Psoas muscle (tissue), 8 donors: ENCODE results near the gene ALDH1L2. TPM values are rescaled to one million over a fixed set of nuclear protein-coding genes. Genes with fewer than 3 reads are reported as not detected.
A peak's percentile ranks its signal among the peaks of the same experiment; 100 is the strongest.

ENCODE experiments used
- ATAC-seq, 4 donors: fragments of 200-7000 bp; cut with Tn5 transposase; one replicate each; pipeline ENCODE4 v1.9.1; 2020; ENCODE audit warnings: moderate library complexity in 3 of 4, mild to moderate bottlenecking in 2 of 4
- DNase-seq, 2 donors: peaks; one replicate each; pipeline ENCODE4 v3.0.0-alpha.2; 2020
- H3K27ac ChIP-seq: fragments of 200-600 bp; one replicate; pipeline ENCODE4 v1.8.0; 2022
- H3K27me3 ChIP-seq, 3 donors: fragments of 200-600 bp in 1 of 3; one replicate each; pipeline versions ENCODE4 v1.6.1 to v1.8.0; 2013 to 2022; ENCODE audit warnings: low read length in 2 of 3, mild to moderate bottlenecking in 2 of 3, moderate library complexity in 1 of 3; ENCODE audit not compliant: insufficient read depth in 3 of 3
- H3K36me3 ChIP-seq, 2 donors: fragments of 200-600 bp in 1 of 2; one replicate each; pipeline versions ENCODE4 v1.6.1 to v1.8.0; 2013 to 2022; ENCODE audit warnings: low read depth in 1 of 2, mild to moderate bottlenecking in 1 of 2, moderate library complexity in 1 of 2; ENCODE audit not compliant: insufficient read depth in 1 of 2
- H3K4me1 ChIP-seq: fragments of 200-600 bp; one replicate; pipeline ENCODE4 v1.8.0; 2022
- H3K4me3 ChIP-seq: fragments of 200-600 bp; one replicate; pipeline ENCODE4 v1.8.0; 2022; ENCODE audit warnings: mild to moderate bottlenecking
- H3K9me3 ChIP-seq: fragments of 200-600 bp; one replicate; pipeline ENCODE4 v1.8.0; 2022
- WGBS, 3 donors: extraction: QIAGEN DNeasy Blood & Tissue Kit; methylation state at CpG; one replicate each; pipeline versions ENCODE4 v1.1.6 to v1.1.7; 2013; 5-methylcytosine and 5-hydroxymethylcytosine counted together
- intact Hi-C, 2 donors: fragments of 100-400 bp; cut with DNase I; formaldehyde crosslinking; loops; one replicate each; pipeline versions ENCODE4 v1.11.0 to v1.14.2; 2022
- long read RNA-seq, 2 donors: library from polyadenylated mRNA; unstranded; transcript quantifications; one replicate each; pipeline ENCODE4 v2.0.0, GENCODE V29; 2021
- polyA plus RNA-seq, 3 donors: library from polyadenylated mRNA; stranded (reverse); fragments of 200-250 nt; gene quantifications; one replicate each; pipeline ENCODE4 v1.2.3, GENCODE V29; 2013
- total RNA-seq, 4 donors: library from RNA; stranded (reverse); fragmentation: NEBNext Ultra II Directional in 2 of 4; extraction: Animal tissue kit (Norgen Biotek cat#: 25700) in 2 of 4; gene quantifications; one replicate each; pipeline versions ENCODE4 v1.2.1 to v1.2.4, GENCODE V29; 2021 to 2023
- TF ChIP-seq, protein P1 (sequence below): fragments of 200-600 bp; IDR thresholded peaks from one replicate; pipeline ENCODE4 v1.8.0; 2022; ENCODE audit warnings: antibody characterized with exemption
- donor health status: healthy with polysubstance abuse.
- donor health status: DM: no; HTN: no; CAD: no; lungs with moderate emphysema.
- donor health status: Bipolar disorder and iron deficiency.
- donor health status: healthy.
- donor health status: DM: yes; HTN: yes; CAD: no.
- donor health status: DM: no; HTN: no; CAD: no.
- donor health status: DM: no; HTN: no; CAD: no.
- donor health status: DM: yes; HTN: yes; CAD: no.

ALDH1L2 gene
- total RNA-seq = 1 to 10 TPM in 3 of 4 donors, under 1 TPM in 1; 0.93 to 3.1 (median 1.2) TPM
- polyA plus RNA-seq = under 1 TPM; 0.14 to 0.73 (median 0.31) TPM
- long read RNA-seq, donor 1 = 0 reads
- long read RNA-seq, donor 2 = 0 reads

DNA sequence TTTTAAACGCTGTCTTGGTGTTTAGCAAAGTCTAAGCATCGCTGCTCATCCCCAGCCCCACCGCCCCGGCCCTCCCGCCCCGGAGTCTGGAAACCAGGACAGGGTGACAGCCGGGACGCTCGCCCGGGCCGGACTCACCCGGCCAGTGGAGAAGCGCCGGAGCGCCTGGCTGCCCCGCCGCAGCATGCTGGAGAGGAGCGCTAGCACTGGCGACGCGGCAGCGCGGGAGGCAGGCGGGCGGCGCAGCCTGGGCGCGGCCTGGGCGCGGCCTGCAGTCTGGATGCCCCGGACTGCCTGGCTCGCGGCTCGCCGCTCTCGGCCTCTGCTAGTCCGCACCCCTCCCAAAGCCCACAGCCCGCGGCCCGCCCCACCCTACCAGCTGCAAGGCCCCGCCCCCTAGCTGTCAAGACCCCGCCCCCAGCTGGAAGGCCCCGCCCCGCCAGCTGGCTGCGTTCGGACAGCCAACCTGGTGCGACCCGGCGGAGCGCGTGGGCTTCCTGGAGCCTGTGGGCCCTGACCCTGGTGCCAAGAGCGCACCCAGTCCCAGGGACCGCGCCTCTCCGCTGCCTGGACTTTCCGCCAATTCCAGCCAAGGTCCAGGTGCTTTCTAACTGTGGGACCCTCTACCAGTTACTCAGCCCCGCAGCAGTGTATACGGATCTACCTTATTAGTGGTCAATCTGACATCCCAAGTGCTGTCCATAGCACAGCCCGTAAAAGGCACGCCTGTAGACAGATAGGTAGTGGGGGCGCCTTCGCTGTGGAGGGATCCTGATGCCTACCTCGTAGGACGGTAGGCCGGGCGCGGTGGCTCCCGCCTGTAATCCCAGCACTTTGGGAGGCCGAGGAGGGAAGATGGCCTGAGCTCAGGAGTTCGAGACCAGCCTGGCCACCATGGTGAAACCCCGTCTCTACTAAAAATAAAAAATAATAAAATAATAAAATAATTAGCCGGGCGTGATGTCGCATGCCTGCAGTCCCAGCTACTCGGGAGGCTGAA is at the start of gene ALDH1L2:
ALDH1L2 (minus strand) TSS at position 208 of the 1,000 bp plus-strand sequence; CDS start at position 186, 22 bp downstream.
- Histone ChIP-seq H3K27me3 (peaks cover 0 to 6% (median 0%) of the 10 kb centered on the region in 3 donors), H3K27ac (peak within 1 kb of the TSS; percentile 30), H3K36me3 (no peaks in the 10 kb centered on the region), H3K9me3 (no peaks in the 10 kb centered on the region), H3K4me1 (peaks cover 9% of the 10 kb centered on the region), H3K4me3 (peak within 1 kb of the TSS; percentile 70)
- DNase-seq (peak; percentile 87 to 91), ATAC-seq (peak; percentile 95 to 98 (median 96))
- intact Hi-C loops = no loop called here
- TF ChIP-seq, protein P1, sequence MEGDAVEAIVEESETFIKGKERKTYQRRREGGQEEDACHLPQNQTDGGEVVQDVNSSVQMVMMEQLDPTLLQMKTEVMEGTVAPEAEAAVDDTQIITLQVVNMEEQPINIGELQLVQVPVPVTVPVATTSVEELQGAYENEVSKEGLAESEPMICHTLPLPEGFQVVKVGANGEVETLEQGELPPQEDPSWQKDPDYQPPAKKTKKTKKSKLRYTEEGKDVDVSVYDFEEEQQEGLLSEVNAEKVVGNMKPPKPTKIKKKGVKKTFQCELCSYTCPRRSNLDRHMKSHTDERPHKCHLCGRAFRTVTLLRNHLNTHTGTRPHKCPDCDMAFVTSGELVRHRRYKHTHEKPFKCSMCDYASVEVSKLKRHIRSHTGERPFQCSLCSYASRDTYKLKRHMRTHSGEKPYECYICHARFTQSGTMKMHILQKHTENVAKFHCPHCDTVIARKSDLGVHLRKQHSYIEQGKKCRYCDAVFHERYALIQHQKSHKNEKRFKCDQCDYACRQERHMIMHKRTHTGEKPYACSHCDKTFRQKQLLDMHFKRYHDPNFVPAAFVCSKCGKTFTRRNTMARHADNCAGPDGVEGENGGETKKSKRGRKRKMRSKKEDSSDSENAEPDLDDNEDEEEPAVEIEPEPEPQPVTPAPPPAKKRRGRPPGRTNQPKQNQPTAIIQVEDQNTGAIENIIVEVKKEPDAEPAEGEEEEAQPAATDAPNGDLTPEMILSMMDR = no peak
- WGBS, 3 donors = 23 to 46% (median 23%) methylated on average over 36 to 75 of the region's 75 CpGs

DNA sequence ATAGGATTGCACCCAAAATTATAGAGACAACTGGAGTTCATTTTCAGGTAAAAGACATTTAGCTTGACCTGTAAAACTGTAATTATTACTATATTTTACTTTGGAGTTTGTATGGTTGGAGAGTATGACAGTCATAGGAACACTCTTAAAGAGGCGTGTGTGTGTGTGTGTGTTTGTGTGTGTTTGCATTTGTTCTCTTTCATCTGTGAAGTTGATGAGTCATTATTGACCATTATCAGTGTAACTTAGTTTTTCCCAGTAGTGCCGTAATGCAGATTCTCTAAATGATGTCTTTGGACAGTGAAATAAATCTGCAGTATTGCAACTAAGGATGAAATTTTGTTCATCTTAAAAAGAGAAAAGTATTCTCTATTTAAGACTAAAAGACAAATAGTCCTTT is 36.3 kb upstream of the ALDH1L2 start:
- WGBS, 3 donors = 96 to 98% (median 97%) methylated on average over 2 of the region's 2 CpGs
- intact Hi-C loops = loop anchor here in 1 of 2 donors (10.0 kb wide), 2 partner anchors 54 to 806 kb away; no protein-coding TSS in a partner anchor
- H3K27me3 ChIP-seq = no peaks in the 10 kb centered on the region
- DNase-seq (no peak), ATAC-seq (no peak)
- peaks cover 2 to 100% of the 10 kb centered on the region in 2 donors for H3K36me3 ChIP-seq
- H3K27ac ChIP-seq = no peak overlapping the region
- no peaks in the 10 kb centered on the region for H3K9me3 ChIP-seq
- no peaks in the 10 kb centered on the region for H3K4me1 ChIP-seq
- TF ChIP-seq, protein P1 = no peak
- no peak overlapping the region for H3K4me3 ChIP-seq

DNA sequence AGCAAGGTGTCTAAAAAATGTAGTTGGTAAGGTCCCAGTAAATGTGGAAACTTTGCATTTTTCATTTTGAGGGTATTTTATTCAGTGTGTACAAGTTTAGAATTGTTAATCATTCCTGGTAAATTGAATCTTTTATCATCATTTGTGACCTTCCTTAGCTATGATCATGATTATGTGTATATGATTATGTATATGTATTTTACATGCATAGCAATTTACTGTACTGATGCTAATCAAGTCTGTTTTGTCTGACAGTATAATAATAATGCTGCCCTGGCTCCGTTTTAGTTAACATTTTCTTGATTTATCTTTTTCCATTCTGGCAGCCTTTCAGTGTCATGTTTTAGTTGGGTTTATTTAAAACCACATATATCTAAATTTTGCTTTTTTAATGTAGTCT is 32.7 kb upstream of the ALDH1L2 start:
- Histone ChIP-seq H3K27ac (no peak overlapping the region), H3K27me3 (no peaks in the 10 kb centered on the region), H3K9me3 (no peaks in the 10 kb centered on the region), H3K4me3 (no peak overlapping the region), H3K36me3 (peaks cover 2 to 90% of the 10 kb centered on the region in 2 donors), H3K4me1 (peaks cover 11% of the 10 kb centered on the region)
- intact Hi-C loops = loop anchor here in 1 of 2 donors (10.0 kb wide), 2 partner anchors 992 to 1182 kb away; partner anchors contain the start of gene HSP90B1
- 82 to 89% (median 86%) methylated on average over 1 of the region's 1 CpG for WGBS, 3 donors
- no peak for DNase-seq
- ATAC-seq = no peak
- TF ChIP-seq, protein P1 = no peak

- DNase-seq = no peak
- intact Hi-C loops = loop anchor here in 1 of 2 donors (5.0 to 10.0 kb wide), 3 partner anchors 39 to 1178 kb away; partner anchors contain the start of gene HSP90B1
- WGBS, 3 donors = 84 to 89% (median 88%) methylated on average over 3 of the region's 3 CpGs
- Histone ChIP-seq H3K27ac (no peak overlapping the region), H3K4me3 (no peak overlapping the region), H3K4me1 (peaks cover 36% of the 10 kb centered on the region), H3K36me3 (peaks cover 2 to 56% of the 10 kb centered on the region in 2 donors), H3K27me3 (no peaks in the 10 kb centered on the region), H3K9me3 (no peaks in the 10 kb centered on the region)
- TF ChIP-seq, protein P1 = no peak
- ATAC-seq = no peak
These were observed 28.8 kb upstream of the ALDH1L2 start for GRCh38 chr12:105113094-105113493.
